GM19035 (cell line): ENCODE measurements around the gene RPL10L.

ENCODE experiments used
- ATAC-seq: cut with Tn5 transposase; IDR thresholded peaks from one replicate; pipeline ENCODE4 v1.9.1; 2021; ENCODE audit not compliant: unreplicated experiment

Gene RPL10L

GRCh38 chr14:46651526-46652144, at the start of gene RPL10L:
RPL10L (minus strand) TSS chr14:46651781; CDS start chr14:46651736, 45 bp downstream.
- no peak for ATAC-seq

- no peak for ATAC-seq
These were observed 40.2 kb upstream of the RPL10L start for GRCh38 chr14:46691819-46692218.

- no peak for ATAC-seq
These were observed 35.1 kb upstream of the RPL10L start for GRCh38 chr14:46686652-46687051.

- ATAC-seq: no peak
These were observed 20.5 kb upstream of the RPL10L start for GRCh38 chr14:46672128-46672527.

- no peak for ATAC-seq
These were observed 11.8 kb upstream of the RPL10L start for GRCh38 chr14:46663382-46663781.

- no peak for ATAC-seq
These were observed 10.1 kb upstream of the RPL10L start for GRCh38 chr14:46661728-46662127.

- ATAC-seq: no peak
These were observed 1.6 kb upstream of the RPL10L start for GRCh38 chr14:46653031-46653755.

GRCh38 chr14:46646796-46647195, 4.8 kb downstream of the RPL10L start:
- no peak for ATAC-seq

- no peak for ATAC-seq
These were observed 24.7 kb downstream of the RPL10L start for GRCh38 chr14:46626876-46627275.
